GM19372 (cell line): ENCODE results near the gene EXOC4.
"Not testable (repeated sequence)": the region's sequence is repeated elsewhere in the genome, so short reads cannot be mapped to it uniquely, and the experiment has no call there.

ENCODE experiments used
- ATAC-seq: cut with Tn5 transposase; IDR thresholded peaks from one replicate; pipeline ENCODE4 v1.9.1; 2021; ENCODE audit warnings: mild to moderate bottlenecking, low read depth, moderate library complexity; ENCODE audit not compliant: unreplicated experiment

The EXOC4 gene

GRCh38 chr7:133275008-133275407 lies 22.1 kb downstream of the EXOC4 start:
- ATAC-seq: no peak

GRCh38 chr7:133275446-133276095 lies 22.7 kb downstream of the EXOC4 start:
- no peak for ATAC-seq

GRCh38 chr7:133278975-133279374 lies 26.1 kb downstream of the EXOC4 start:
- not testable (repeated sequence) for ATAC-seq

- ATAC-seq: no peak
Measured at GRCh38 chr7:133282094-133282493, 29.2 kb downstream of the EXOC4 start.

GRCh38 chr7:133284092-133284491 lies 31.2 kb downstream of the EXOC4 start:
- ATAC-seq: no peak

- no peak for ATAC-seq
Measured at GRCh38 chr7:133288970-133289369, 36.1 kb downstream of the EXOC4 start.

- ATAC-seq: no peak
Measured at GRCh38 chr7:133290041-133290440, 37.2 kb downstream of the EXOC4 start.

- no peak for ATAC-seq
Measured at GRCh38 chr7:133290676-133291333, 37.9 kb downstream of the EXOC4 start.

- ATAC-seq: no peak
Measured at GRCh38 chr7:133292631-133293030, 39.8 kb downstream of the EXOC4 start.

- ATAC-seq: no peak
Measured at GRCh38 chr7:133293384-133294160, 40.7 kb downstream of the EXOC4 start.

GRCh38 chr7:133294234-133294633 lies 41.4 kb downstream of the EXOC4 start:
- ATAC-seq: no peak

- no peak for ATAC-seq
Measured at GRCh38 chr7:133295484-133295883, 42.6 kb downstream of the EXOC4 start.

- no peak for ATAC-seq
Measured at GRCh38 chr7:133297093-133297492, 44.2 kb downstream of the EXOC4 start.

- ATAC-seq: no peak
Measured at GRCh38 chr7:133298080-133298479, 45.2 kb downstream of the EXOC4 start.

- no peak for ATAC-seq
Measured at GRCh38 chr7:133299676-133300075, 46.8 kb downstream of the EXOC4 start.

- no peak for ATAC-seq
Measured at GRCh38 chr7:133300088-133300487, 47.2 kb downstream of the EXOC4 start.

- ATAC-seq: no peak
Measured at GRCh38 chr7:133300811-133301210, 47.9 kb downstream of the EXOC4 start.

- ATAC-seq: no peak
Measured at GRCh38 chr7:133301444-133301843, 48.6 kb downstream of the EXOC4 start.

- ATAC-seq: no peak
Measured at GRCh38 chr7:133303372-133303771, 50.5 kb downstream of the EXOC4 start.

GRCh38 chr7:133303931-133304330 lies 51.1 kb downstream of the EXOC4 start:
- no peak for ATAC-seq

- ATAC-seq: no peak
Measured at GRCh38 chr7:133309333-133309732, 56.5 kb downstream of the EXOC4 start.
